Measurements from ENCODE around the gene CADM4.

GRCh38 chr19:43674183-43674582 lies 34.5 kb upstream of the CADM4 start:
- TF ChIP-seq GATA3 (IDR thresholded peaks at IDR 0.05; ENCODE audit: low read depth, low read length) (no peak), GATA2 (IDR thresholded peaks at IDR 0.05; ENCODE audit: low read depth, low read length) (no peak)

Measured in SH-SY5Y (cell line).